Islet precursor cell (in vitro differentiated cells): ENCODE results near the gene PCBP3.

Experiments
- DNase-seq: peaks from one replicate; pipeline ENCODE4 v3.0.0-alpha.2; 2018

The PCBP3 gene

DNA sequence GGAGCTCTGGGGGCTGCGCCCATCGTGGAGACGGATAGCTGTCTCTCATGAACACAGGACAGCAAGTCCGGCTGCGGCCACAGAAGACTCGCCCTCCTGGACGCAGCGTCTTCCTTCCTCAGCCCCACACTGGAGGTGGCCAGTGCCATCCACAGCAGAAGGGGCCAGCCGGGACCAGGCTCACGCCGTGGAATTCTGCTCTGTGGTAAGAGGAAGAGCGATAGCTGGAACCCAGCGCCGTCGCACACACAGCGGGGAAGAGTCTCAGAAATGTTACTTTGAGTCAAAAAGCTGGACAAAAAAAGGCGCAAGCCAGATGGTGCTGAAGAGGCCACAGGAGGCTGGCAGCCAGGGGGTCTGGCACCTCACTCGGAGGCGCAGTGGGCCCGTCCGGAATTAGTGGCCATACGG, 224.2 kb downstream of the PCBP3 start:
- peak; percentile 46 for DNase-seq

DNA sequence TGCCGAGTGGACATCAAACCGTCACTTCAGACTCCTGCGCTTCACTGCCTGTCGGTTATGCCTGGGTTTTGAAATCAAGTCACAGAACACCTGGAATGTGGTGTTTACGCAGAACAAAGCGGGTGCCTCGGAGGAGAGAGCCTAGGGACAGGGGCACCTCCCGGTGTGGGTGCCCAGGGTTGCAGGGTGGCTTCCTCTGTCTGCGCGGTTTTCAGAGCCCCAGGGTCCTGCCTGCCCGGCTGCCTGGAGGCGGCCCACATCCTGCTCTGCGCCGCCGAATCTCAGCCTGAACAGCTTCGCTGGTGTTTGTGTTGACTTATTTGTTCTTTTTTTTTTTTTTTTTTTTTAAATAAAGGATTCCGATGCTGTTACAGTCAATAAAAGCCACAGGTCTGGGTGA, 224.6 kb downstream of the PCBP3 start:
- no peak for DNase-seq

DNA sequence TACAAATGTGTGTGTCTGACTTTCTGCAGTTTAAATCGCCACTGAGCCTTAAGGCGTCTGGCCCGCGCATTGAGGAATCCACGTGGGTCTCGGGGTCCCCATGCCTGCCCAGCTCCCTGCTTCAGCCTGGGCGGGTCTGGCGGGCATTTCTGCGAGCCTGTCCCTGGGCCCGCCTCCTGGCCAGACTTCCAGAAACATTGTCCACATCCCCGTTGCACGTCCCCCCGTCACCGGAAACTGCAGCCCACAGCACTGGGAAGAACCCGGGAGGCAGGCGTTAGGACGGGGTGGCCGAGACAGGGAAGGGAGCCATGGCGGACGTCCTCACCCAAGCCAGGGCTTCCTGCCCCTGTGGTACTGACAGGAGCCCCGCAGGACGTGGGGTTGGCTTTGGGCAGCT, 225.0 kb downstream of the PCBP3 start:
- DNase-seq = no peak

DNA sequence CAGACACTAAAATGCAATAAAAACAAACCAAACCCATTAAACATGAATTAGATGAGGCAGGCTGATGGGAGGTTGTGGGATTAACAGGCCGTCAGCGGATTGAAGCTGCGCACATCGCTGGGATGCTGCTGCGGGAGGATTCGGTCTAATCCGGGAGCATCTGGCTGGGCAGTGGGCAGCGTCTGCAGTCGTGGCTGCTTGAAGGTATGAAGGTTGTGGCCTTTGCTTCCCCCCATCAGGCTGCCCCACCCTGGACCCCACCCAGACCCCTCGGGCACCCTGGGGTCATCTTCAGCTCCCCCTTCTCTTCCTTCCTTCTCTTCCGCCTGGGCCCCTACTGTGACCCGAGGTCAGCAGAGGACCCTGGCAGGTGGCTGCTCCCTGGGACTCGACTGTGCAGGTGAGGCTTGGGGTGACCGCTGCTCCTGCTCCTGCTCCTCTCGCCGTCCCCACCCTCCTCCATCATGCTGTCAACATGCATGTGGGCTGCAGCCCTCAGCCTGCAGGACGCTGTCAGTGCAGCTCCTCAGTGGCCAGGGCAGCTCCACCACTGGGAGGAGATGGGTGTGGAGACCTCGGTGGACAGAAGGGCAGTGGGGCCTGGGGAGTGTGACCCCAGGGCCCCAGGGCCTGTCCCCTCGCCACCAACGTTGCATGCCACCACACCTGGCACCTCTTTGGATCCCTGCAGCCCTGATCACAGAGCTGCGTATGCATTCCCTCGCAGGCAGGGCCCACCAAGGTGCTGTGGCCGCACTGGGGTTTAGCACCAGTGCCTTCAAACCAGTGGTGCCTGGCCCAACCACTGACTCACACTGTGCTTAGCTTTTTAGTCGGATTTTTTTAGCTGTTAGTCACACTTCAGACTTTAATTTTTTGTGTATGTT, 225.8 kb downstream of the PCBP3 start:
- no peak for DNase-seq

DNA sequence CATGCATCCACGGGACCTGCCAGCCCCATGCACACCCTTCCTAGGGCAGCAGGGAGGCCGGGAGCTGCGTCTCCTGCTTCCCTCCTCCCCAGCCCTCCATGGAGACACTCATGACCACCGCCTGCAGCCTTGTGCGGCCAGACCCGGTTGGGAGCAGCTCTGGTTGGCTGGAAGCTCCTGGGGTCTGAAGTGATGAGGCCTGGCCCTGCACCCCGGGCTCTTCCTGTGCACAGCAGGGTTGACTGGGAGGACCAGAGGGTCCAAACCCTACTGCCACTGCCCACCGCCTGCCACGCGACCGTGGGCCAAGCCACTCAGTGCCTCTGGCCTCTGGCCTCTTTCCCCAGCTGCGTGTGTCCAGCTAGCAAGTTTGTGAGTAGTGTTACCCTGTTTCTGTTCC, 226.9 kb downstream of the PCBP3 start:
- peak; percentile 41 for DNase-seq

DNA sequence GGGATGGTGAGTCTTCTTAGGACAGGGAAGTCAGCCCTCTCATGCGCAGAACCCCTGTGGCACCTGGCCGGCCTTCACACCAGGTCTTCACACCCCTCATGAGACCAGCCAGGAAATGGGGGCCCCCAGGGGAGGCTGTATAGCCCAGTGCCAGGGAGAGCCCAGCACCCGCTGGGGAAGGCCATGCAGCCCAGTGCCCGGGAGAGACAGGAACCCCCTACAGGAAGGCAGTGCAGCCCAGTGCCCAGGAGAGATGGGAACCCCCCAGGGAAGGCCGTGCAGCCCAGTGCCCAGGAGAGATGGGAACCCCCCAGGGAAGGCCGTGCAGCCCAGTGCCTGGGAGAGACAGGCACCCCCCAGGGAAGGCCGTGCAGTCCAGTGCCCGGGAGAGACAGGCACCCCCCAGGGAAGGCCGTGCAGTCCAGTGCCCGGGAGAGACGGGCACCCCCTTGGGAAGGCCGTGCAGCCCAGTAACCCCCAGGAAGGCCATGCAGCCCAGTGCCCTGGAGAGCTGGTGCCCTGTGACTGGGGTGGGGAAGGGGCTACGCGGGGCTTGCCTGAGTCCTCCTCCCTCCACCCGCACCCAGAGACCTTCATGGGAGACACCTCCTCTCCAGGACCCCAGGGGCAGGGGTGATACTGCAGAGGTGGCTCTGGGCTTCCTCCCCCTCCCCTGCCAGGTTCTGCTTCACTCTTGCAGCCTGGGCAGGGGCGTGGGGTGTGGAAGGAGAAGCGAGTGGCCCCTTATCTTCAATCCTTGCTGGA, 227.5 kb downstream of the PCBP3 start:
- peak; percentile 38 for DNase-seq

DNA sequence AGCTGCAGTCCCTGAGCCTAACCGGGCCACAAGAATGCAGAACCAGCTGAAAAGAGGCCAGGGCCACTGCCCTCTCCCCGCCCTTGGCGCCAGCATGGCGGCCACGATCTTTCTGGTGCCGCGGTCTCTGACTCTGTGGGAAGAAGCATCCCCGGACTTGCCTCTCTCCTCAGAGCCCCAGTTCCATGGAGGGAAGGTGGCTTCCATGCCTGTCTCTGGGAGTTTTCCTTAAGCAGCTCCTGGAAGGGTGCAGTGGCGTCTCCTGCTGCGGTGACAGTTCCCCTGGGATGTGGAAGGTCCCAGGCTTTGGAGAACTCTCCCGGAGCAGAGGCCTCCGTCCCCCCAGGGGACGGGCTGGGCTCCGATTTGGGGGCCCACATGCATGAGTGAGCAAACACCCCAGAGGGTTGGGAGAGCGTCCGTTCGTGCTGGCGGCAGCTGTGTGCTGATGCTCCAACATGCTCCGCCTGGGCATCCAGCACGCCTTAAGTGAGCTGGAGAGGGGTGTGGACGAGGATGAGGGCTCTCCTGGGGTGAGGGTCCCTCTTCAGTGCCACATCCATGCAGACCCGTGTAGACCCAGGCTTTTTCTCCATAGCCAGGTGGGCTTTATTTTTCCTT, 228.2 kb downstream of the PCBP3 start:
- no peak for DNase-seq

DNA sequence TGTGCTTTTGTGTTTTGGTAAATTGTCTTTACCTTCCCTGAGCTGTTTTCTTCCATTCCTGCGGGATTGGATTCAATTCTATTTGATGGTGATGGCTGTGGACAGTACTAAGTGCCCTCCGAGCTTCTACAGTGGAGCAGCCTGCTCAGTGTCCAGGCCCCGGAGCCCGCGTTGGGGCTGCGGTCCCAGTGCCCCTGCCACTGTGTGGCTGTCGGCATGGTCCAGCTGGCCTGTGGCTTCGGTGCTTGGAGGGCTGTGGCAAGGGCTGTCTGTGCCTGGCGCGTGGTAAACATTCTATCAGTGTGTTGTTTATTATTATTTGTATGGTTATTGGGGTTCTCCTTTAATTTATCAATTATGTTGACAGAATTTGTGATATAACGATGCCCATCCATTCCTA, 228.9 kb downstream of the PCBP3 start:
- DNase-seq = no peak

DNA sequence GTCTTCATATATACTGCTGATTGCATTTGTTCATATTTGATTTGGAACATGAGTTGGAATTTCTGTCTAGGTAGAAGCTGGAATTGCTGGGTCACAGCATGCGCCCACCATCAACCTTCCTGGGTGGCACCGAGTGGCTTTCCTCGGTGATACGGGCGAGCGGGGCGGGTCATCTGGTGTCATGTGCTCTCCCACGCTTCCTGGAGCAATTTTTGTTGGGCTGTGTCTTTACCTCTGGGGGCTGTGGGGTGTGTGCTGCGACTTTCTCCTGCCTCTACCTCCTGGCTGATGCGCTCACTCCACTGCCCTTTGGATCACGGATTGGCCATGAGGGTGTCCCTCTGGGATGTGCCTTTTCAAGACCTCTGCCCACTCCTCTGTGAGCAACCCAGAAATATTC, 229.4 kb downstream of the PCBP3 start:
- DNase-seq = no peak

DNA sequence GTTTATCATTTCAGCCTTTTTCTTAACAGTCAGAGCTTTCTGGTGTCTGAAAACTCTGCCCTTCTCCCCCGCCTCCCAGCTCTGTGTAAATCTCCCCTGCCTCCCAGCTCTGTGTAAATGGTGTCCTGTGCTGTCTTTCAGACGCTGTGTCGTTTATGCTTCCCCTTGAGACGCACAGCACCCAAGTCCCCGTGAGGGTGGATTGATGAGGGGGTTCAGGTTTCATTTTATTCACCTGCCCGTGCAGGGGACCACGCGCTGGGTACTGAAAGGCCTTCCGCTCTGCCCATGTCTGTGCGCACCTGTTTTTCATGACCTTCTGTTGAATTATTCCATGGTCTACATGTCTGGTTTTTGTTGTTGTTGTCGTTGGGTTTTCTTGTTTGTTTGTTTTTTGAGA, 229.9 kb downstream of the PCBP3 start:
- no peak for DNase-seq

DNA sequence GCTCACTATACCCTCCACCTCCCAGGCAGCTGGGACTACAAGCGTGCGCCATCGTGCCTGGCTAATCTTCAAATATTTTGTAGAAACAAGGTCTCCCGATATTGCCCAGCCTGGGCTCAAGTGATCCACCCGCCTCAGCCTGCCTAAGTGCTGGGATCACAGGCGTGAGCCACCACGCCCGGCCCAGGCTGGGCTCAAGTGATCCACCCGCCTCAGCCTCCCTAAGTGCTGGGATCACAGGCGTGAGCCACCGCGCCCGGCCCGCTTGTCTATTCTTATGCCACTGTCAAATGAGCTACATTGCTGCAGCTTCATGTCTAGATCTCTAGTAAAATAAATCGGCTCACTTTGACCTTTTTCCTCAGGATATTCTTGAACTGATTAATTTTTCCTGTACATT, 230.3 kb downstream of the PCBP3 start:
- no peak for DNase-seq

DNA sequence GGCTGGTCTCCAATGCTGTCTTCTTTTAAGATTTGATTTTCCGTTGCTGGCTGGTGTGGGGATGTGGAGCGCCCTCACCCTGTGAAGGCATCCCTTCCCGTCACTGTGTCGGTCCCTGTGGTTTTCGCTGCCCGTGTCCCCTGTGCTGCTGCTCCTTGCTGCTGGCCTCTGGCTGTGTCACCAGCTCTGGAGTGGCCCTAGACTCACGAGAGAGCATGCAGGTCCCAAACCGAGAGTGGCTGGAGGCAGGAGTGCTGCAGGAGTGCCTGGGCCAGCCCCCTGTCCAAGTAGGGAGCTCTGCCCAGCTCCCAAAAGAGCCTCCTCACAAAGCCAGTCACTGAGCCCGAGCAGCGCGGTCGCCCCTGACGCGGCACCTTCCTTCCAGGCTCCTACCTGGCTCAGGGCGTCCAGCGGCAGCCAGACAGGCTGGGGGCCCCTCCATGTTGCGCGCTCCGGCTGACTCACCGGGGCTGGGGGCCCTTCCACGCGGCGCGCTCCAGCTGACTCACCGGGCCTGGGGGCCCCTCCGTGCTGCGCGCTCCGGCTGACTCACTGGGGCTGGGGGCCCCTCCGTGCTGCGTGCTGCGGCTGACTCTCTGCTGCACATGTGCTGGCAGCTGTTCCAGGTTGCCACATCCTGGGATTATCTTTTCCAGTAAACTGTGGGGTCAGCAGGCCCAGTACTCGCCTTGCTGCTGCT, 231.3 kb downstream of the PCBP3 start:
- peak; percentile 75 for DNase-seq

DNA sequence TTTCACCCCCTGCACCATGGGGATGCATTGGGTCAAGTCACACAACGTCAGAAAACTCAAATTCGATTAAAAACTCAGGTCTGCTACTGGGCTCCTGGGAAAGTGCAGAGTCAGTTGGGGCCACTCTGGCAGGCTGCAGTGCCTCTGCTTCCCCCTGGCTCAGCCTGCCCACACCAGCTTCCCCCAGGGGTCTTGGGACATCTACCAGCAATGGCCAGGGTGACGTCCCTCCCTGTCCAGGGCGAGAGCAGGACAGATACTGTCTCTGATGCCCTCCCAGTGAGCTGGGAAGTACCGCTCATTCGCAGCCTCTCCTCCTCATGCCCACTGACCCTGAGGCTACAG, 231.9 kb downstream of the PCBP3 start:
- no peak for DNase-seq

DNA sequence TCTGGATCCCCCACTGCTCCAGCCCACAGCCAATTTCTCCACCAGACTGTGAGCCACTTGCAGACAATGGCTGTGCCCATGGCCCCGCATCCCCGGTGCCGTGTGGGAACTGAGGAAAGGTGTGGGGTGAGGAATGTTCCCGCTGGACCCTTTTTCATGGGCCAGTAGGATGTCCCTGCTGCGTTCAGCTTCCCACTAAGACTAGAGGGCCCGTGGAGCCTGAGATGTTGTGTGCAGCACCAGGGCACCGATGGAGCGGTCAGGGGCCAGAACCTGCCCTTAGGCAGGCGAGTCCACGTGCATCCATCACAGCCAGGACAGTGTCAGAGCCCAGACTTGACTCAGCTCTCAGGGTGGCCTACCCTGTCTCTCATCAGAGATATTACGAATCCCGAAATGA, 232.4 kb downstream of the PCBP3 start:
- DNase-seq = no peak

DNA sequence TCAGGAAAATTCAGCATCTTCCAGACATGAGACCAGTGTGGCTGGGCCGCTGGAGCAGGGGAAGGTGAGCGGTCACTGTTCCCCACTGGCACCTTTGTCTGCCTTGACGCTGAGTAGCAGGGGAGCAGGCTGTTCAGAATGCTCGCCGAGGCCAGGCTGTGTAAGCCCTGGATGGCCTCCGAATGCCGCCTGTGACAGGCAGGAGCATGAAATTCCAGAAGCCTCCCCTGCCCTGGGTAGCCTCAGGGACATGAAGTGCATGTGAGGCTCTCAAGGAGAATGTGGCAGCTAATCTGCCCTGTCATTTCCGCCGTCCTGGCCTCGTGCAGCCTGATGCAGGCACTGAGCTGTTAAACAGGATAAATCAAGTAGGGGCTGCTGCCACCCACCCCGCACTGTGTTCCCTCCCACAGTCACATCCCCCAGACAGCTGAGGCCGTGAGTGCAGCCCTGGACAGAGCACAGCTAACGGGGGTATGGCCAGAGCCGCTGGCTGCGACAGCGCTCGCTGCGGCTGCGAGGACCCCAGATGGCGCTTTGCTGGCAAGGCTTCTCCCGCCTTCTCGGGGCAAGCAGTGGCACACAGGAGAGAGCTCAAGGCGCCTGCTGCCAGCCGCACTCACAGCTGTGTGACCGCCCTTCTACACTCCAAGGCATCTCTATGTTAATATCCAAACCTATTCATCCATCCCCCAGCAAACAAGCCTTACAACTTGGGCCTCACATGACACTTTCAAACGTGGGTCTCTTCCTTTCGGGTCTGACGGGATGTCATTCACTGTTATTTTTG, 233.1 kb downstream of the PCBP3 start:
- peak; percentile 83 for DNase-seq

DNA sequence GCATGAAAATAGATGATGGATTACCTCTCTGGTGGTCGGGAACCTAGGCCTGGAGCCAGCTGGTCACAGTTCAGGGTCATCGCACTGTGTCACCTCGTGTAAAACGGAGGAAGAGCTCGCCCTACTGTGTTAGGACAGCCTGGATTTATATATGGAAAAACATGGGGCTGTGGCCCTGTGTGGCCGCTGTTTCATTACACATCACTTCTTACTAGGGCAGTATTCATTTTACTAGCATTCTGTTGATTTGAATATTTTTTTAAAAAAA, 233.6 kb downstream of the PCBP3 start:
- no peak for DNase-seq

DNA sequence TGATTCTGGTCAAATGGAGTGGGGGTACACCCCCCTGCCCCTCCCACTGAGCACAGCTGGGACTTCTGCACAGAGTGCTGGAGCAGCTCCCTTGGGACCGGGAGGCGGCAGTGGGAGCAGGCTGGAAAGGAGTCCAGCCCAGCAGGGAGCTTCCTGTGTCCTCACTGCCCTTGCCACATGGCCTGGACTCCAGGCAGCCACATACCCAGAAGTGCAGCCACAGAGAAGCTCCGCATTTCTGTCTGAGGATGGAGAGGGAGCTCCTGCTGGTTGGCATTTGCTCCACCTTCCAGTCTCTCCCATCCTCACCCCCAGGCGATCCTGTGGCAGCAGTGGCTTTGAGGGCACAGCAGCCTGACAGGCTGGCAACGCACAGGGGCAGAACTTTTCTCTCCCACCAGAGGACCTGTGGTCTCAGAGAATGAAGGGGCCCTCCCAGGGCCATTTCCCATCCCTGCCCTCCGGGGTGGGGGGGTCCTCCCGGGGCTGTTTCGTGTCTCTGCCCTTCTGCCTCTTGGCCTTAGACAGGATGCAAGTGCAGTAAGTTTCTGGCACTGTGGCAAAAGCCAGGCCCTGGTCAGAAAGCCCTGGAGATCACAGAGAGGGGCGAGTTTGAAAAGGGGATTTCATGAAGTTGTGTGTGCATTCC, 234.4 kb downstream of the PCBP3 start:
- no peak for DNase-seq

DNA sequence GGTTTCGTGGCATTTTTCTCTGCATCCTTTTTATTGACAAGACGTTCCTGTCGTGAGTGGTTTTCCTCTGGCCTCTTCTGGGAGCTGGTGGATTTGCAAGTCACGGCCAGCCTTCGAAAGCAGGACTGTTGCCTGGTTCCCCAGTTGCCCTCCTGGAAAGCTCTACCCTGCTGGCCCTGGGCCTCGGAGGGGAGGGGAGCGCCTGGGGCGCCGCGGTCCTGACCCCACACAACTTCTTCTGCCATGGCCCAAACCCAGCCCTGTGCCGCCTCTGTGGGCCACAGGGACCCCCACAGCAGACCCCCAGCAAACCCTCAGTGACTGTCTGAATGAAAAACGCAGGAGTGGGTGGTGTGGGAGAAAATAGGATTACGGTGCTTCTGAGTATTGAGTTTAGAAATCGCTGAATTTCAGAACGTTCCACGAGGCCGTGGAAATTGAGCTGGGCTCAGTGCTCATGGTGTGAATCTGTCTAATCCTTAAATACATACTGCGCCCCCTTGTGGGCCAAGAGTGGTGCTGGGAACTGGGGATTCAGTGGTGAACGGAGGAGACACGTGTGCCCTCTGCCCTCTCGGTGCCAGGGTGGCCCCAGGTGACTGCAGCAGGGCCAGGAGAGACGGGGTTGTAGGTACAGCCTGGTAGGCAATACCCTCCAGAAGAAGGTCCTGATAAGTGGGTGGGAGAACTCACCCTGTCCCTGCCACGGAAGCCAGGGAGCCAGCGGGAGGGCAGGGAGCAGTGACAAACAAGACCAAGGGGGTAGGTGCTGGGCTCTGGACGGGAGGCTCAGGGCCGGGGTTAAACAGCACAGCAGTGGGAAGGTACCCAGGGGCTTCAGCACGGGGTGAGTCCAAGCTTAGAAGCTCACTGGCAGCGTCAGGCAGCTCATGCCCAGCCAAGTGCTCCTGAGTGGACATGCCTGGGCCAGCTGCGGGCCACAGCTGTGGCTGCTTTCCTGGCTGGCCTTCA, 236.9 kb downstream of the PCBP3 start:
- DNase-seq = peak; percentile 82

DNA sequence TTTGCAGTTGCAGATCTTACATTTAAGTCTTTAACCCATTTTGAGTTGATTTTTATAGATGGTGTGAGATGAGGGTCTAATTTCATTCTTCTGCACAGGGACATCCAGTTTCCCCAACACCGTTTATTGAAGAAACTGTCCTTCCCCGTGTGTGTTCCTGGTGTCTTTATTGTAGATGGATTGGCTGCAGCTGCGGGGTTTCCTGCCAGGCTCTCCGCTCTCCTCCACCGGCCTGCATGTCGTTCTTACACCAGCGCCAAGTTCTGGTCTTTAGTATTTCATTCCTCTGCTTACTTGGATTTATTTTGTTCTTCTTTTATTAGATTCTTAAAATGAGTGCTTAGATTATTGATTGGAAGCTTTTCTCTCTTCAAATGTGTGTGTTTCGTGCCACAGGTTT, 239.1 kb downstream of the PCBP3 start:
- DNase-seq = no peak

DNA sequence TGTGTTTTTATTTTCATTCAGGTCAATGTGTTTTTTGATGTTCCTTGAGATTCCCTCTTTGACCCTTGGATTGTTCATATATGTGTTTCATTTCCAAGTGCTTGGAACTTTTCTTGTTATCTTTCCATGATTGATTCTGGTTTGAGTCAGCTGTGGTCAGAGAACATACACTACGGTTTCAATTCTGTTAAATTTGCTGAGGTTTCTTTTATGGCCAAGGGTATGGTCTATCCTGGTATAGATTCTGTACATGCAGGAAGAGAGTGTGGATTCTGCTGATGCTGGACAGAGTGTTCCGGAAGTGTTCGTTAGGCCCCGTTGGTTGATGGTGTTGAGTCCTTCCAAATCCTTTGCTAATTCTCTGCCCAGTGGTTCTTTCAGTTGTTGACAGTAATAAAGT, 239.6 kb downstream of the PCBP3 start:
- no peak for DNase-seq

DNA sequence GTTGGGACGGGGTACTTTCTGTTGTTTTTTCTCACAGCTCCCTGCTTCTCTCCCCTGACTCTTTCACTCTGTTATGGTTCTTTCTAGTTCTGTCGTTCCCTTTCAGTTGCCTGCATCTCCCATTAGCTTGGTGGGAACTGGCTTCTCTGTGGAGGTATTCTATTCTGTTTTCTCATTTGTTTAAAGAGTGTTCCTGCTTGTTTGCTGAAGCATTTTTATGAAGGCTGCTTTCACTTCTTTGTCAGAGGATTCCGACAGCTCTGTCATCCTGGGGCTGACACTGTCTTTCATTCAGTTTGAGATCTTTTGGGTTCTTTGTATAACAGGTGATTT, 242.0 kb downstream of the PCBP3 start:
- DNase-seq = no peak
